SH-SY5Y (cell line): ENCODE results near the gene KBTBD13.

Source experiments
- GATA2 ChIP-seq: IDR thresholded peaks from 2 replicates; pipeline ENCODE4 v1.6.1; 2011; ENCODE audit warnings: mild to moderate bottlenecking, low read depth, low read length
- GATA3 ChIP-seq: IDR thresholded peaks from 2 replicates; pipeline ENCODE4 v1.6.1; 2011; ENCODE audit warnings: low read depth, mild to moderate bottlenecking, low read length, moderate library complexity

DNA sequence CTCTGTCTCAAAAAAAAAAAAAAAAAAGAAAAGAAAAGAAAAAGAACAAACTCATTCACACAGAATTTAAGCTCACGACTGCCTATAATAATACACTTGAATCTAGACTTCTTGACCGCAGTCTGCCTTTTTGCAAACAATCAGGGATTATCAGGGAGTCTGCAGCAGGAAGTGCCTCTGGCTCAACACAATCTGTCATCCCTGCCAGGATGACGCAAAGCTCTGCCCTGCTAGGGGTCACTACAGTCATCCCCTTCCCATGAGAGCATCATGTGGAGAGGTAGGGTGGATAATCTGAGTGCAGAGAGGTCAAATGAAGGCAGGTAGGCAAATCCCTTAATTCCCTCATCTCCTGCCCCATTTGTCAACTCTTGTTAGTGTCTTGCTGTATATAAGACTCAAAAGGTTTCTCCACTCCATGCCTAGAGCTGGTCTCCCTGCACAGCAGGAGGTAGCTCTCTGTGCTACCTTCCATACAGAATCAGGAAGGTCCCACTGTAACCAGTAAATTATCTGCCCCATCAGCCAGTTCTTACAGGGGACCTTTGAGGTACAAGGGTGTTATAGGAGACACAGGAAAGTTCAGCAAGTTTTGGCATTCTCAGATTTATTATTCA is 34.2 kb downstream of the KBTBD13 start:
- TF ChIP-seq GATA2 = no peak
- no peak for TF ChIP-seq GATA3
